Activated T-cell treated with anti-CD3 and anti-CD28 coated beads, Interleukin-2, amount 50 U/mL, for 24 hours (primary cell): ENCODE results near the gene YWHAB.
"Not testable (repeated sequence)": the region's sequence is repeated elsewhere in the genome, so short reads cannot be mapped to it uniquely, and the experiment has no call there.

Experiments used
- DNase-seq: peaks from one replicate; pipeline ENCODE4 v3.0.0-alpha.2; 2020
- H3K27ac Mint-ChIP-seq: 2 replicates; pipeline ENCODE4 v1.8.0; 2020; ENCODE audit warnings: mild to moderate bottlenecking, mixed read lengths
- H3K27me3 Mint-ChIP-seq: 2 replicates; pipeline ENCODE4 v1.8.0; 2020; ENCODE audit warnings: mixed read lengths
- H3K36me3 Mint-ChIP-seq: 2 replicates; pipeline ENCODE4 v1.8.0; 2020; ENCODE audit warnings: low read depth, mixed read lengths
- H3K4me1 Mint-ChIP-seq: 2 replicates; pipeline ENCODE4 v1.8.0; 2020; ENCODE audit warnings: low read depth, mixed read lengths
- H3K4me3 Mint-ChIP-seq: 2 replicates; pipeline ENCODE4 v1.8.0; 2020; ENCODE audit warnings: mild to moderate bottlenecking, moderate library complexity, mixed read lengths
- H3K9me3 Mint-ChIP-seq: 2 replicates; pipeline ENCODE4 v1.8.0; 2020; ENCODE audit warnings: mixed read lengths

Gene YWHAB

DNA sequence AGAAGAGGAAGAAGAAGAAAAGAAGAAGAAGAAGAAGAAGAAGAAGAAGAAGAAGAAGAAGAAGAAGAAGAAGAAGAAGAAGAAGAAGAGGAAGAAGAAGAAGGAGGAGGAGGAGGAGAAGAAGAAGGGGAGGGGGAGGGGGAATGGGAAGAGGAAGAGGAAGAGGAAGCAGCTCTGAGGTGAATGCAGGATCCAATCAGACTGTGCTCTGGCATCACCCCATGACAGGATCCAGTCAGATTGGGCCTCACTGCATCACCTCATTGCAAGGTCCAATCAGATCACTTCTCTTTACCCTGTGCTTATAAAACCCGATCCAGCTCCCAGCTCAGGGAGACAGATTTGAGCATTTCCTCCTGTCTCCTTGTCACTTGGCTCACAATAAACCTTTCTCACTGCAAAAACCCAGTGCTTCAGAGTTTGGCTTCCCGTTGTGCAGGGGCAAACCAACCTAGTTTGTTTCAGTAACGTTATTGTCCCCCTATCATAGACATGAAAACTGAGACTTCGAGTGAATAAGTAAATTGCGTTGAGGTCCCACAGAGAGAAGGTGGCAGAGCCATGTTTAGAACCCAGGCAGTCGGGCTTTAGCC is 28.6 kb upstream of the YWHAB start:
- no peaks in the 10 kb centered on the region for H3K27me3 Mint-ChIP-seq
- H3K36me3 Mint-ChIP-seq: no peaks in the 10 kb centered on the region
- DNase-seq: no peak
- peaks cover 9% of the 10 kb centered on the region for H3K4me1 Mint-ChIP-seq
- H3K9me3 Mint-ChIP-seq: no peaks in the 10 kb centered on the region
- no peak overlapping the region for H3K4me3 Mint-ChIP-seq
- H3K27ac Mint-ChIP-seq: peak overlapping the region; percentile 22

DNA sequence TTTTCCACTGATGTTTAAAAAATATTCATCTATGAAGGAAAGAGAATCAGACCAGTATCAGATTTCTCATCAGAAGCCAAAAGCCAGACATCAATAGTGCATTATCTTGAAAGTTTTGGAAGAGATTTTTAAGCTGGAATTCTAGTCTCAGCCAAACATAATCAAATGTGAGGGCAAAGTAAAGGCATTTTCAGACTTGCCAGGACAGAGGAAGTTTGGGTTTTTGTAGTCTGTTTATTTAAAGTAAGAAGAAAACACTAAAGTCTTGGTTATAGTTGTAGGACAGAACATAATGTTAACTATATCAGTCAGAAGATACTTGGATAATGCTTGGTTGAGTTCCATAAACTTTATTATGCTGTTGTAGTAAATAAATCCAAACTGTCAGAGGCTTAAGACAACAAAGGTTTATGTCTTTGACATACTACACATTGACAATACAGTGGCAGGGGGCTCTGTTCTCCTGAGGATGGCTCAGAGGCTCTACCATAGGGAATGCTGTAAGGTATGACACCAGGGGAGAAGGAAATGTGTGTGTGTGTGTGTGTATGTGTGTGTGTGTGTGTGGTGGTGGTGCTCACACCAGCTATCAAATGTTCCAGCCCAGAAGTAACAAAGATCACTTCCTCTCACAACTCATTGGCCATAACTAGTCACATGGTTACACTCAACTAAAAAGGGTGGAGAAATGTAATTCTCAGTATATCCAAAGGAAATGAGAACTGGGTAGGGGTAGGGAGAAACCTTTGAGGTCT is 26.7 kb upstream of the YWHAB start:
- H3K9me3 Mint-ChIP-seq: no peaks in the 10 kb centered on the region
- H3K4me3 Mint-ChIP-seq: no peak overlapping the region
- no peak for DNase-seq
- peaks cover 13% of the 10 kb centered on the region for H3K4me1 Mint-ChIP-seq
- H3K27ac Mint-ChIP-seq: no peak overlapping the region
- no peaks in the 10 kb centered on the region for H3K36me3 Mint-ChIP-seq
- H3K27me3 Mint-ChIP-seq: no peaks in the 10 kb centered on the region

DNA sequence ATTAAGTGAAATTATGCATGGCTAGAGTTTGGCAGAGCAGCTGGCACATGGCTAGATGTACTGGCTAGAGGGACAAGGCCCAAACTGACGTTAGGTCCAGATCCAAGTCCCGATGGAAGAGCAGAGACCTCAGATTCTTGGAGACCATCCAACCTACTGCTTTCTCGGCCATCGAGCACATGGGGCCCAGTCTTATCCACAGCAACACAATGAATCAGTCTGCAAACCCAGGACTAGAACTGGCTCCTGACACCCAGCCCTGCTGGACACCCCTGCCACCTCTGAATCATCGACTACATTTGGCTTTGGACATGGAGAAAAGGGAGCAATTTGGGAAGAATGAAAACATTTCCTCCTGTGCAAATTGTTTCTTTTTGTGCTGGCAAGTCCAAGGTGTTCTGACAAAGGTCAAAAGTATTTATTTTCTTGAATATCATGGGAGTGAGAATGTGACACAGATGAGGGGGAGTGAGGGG is 23.9 kb upstream of the YWHAB start:
- DNase-seq: no peak
- H3K9me3 Mint-ChIP-seq: no peaks in the 10 kb centered on the region
- H3K4me3 Mint-ChIP-seq: no peak overlapping the region
- no peak overlapping the region for H3K27ac Mint-ChIP-seq
- peaks cover 13% of the 10 kb centered on the region for H3K4me1 Mint-ChIP-seq
- no peaks in the 10 kb centered on the region for H3K27me3 Mint-ChIP-seq
- H3K36me3 Mint-ChIP-seq: no peaks in the 10 kb centered on the region

DNA sequence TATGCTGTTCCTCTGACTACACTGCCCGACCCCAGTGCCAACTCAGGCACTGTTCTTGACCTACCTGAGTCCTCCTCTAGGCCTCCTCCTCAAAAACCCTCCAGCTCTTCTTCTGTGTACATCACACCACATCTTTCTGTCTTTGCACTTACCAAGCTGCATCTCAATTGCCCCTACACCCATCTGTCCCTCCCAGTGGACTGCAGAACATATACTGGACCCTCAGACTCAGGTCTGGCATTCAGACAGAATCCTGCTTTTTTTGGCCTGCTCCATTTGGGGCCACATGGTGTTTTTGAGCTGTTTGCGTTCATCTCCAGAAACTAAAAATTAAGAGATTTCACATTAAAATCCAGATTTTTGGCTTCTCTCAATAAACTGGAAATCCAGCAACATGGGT is 23.2 kb upstream of the YWHAB start:
- Mint-ChIP-seq H3K27ac (no peak overlapping the region), H3K9me3 (no peaks in the 10 kb centered on the region), H3K4me1 (peaks cover 18% of the 10 kb centered on the region), H3K27me3 (peaks cover 2% of the 10 kb centered on the region), H3K36me3 (no peaks in the 10 kb centered on the region), H3K4me3 (no peak overlapping the region)
- DNase-seq: no peak

DNA sequence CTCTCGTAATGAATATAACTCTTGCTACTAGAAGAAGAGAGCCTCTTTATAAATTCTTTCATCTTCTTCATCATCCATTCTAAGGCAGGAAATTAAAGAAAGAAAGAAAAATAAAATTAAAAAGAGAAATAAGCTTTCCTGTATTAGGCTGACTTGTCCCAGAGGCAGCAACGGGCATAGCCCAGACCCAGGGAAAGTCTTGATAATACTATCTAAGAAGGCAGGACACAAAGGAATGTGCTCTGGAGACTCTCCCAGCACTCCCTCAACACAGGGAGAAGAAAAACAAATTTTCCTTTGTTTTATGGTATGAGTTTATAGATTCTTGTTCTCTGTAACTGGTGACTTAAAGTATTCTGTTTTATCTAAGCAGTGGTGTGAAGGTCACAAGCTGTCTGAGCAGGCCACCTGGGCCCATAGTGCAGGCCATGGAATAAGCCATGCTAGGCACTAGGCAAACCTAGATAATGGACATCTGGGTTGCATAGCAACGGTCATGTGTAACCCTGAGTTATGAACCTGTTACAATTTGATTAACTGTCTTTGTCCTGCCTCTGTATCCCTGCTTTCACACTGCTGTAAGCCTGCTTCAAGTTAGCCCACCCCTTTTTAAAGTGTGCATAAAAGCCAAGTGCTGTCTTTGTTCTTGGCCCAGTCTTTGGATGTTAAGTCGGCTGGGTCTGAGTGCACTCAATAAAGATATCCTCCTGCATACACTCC is 22.0 kb upstream of the YWHAB start:
- H3K27me3 Mint-ChIP-seq, H3K27ac Mint-ChIP-seq, H3K4me3 Mint-ChIP-seq, H3K9me3 Mint-ChIP-seq, DNase-seq, H3K36me3 Mint-ChIP-seq: not testable (repeated sequence)
- H3K4me1 Mint-ChIP-seq: peaks cover 21% of the 10 kb centered on the region

- H3K27ac Mint-ChIP-seq, H3K4me3 Mint-ChIP-seq, H3K36me3 Mint-ChIP-seq, DNase-seq, H3K27me3 Mint-ChIP-seq, H3K9me3 Mint-ChIP-seq: not testable (repeated sequence)
- H3K4me1 Mint-ChIP-seq: peaks cover 19% of the 10 kb centered on the region
Measured at GRCh38 chr20:44864493-44864892, 21.0 kb upstream of the YWHAB start.

DNA sequence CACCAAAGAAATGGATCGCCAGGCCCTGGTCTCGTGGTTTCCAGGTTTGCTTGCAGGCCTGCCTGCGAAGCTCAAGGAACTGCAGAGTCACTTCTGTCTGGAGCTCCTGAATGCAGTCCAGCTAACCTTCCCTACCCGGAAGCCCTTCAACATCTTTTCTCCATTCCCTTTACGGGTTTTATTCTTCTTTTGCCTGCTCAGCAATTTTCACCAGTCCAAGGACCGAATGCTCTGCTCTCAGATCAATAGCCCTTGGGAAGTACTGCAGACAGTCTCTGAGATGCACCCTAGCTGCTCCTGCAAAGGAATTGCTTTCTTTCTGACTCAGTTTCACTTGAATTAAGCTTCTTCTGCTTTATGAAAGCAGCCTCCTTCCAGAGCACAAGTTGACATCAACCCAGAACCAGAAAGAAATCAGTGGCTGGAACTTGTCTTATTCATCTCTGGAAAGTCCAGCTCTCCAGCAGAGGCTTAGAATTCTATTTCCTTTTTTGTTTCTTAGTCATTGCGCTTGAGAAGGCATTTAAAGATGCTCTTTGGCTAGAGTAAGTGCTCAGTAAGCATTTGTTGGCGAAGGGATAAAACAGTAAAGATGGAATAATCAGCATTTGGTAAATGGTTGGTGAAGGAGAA is 18.7 kb upstream of the YWHAB start:
- Mint-ChIP-seq H3K4me3 (peak overlapping the region; percentile 31), H3K27ac (peak overlapping the region; percentile 51), H3K9me3 (no peaks in the 10 kb centered on the region), H3K4me1 (peaks cover 14% of the 10 kb centered on the region), H3K36me3 (no peaks in the 10 kb centered on the region), H3K27me3 (peaks cover 9% of the 10 kb centered on the region)
- no peak for DNase-seq

DNA sequence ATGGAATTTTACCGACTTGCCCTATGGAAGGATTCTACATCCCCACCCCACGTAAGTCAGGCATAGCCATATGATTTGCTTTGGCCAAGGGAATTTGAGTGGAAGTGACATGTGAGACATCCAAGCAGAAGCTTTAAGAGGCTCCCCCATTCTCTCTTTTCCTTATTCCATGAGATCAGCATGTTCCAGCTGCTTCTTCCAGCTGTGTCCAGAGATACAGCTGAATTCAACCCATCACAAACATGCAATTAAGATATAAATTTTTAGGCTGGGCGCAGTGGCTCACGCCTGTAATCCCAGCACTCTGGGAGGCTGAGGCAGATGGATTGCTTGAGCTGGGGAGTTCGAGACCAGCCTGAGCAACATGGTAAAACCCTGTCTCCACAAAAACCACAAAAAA is 16.0 kb upstream of the YWHAB start:
- no peak overlapping the region for H3K27ac Mint-ChIP-seq
- H3K4me1 Mint-ChIP-seq: peaks cover 10% of the 10 kb centered on the region
- H3K4me3 Mint-ChIP-seq: no peak overlapping the region
- H3K36me3 Mint-ChIP-seq: no peaks in the 10 kb centered on the region
- H3K9me3 Mint-ChIP-seq: no peaks in the 10 kb centered on the region
- peaks cover 9% of the 10 kb centered on the region for H3K27me3 Mint-ChIP-seq
- no peak for DNase-seq

DNA sequence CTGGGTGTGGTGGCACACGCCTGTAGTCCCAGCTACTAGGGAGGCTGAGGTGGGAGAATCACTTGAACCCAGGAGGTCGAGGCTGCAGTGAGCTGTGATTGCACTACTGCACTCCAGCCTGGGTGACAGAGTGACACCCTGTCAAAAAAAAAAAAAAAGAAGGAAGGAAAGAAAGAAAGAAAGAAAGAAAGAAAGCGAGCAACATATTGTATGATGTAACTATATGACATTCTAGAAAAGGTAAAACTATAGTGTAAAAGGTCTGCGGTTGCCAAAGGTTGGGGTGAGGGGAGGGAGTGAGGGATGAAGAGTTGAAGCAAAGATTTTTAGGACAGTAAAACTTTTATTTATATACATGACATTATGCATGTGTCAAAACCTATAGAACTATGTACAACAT is 3.1 kb upstream of the YWHAB start:
- H3K27me3 Mint-ChIP-seq, H3K4me3 Mint-ChIP-seq, H3K9me3 Mint-ChIP-seq, DNase-seq: not testable (repeated sequence)
- peaks cover 16% of the 10 kb centered on the region for H3K36me3 Mint-ChIP-seq
- H3K4me1 Mint-ChIP-seq: peaks cover 47% of the 10 kb centered on the region
- peak overlapping the region; percentile 40 for H3K27ac Mint-ChIP-seq

DNA sequence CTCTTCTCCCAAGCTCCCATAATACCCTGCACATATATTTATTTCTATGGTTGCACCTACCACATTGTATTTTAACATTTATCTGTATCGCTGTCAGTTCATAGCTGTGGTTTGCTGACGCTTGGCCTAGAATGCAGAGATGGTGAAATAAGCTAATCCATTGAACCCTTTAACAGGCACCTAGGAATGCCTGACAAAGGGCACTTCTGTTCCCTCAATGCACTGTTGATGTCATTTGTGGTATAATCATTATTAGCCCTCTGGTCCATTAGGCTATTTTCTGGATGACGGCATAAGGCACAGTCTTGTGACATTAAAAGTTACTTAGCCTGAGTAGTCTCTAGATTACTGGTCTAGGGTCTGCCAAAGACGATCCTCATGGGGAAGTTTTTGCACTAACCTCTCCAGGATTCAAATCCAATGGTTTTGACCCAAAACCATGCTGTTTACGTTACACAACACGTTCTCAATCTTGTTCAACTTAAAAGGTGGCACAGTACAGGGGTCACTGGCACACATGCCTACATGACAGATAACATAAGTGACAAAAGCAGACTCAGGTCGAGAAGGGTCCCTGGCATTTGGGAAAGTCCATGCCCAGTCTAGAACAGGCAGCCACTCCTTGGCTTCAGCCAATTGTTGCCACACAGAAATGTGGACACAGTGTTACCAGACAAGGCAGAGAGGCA is 2.1 kb upstream of the YWHAB start:
- H3K27ac Mint-ChIP-seq: peak overlapping the region; percentile 96
- no peak overlapping the region for H3K4me3 Mint-ChIP-seq
- H3K9me3 Mint-ChIP-seq: no peaks in the 10 kb centered on the region
- peaks cover 55% of the 10 kb centered on the region for H3K4me1 Mint-ChIP-seq
- H3K36me3 Mint-ChIP-seq: peaks cover 25% of the 10 kb centered on the region
- DNase-seq: no peak
- no peaks in the 10 kb centered on the region for H3K27me3 Mint-ChIP-seq

- no peaks in the 10 kb centered on the region for H3K27me3 Mint-ChIP-seq
- no peaks in the 10 kb centered on the region for H3K9me3 Mint-ChIP-seq
- H3K4me3 Mint-ChIP-seq: peak overlapping the region; percentile 96
- DNase-seq: no peak
- peaks cover 65% of the 10 kb centered on the region for H3K4me1 Mint-ChIP-seq
- H3K27ac Mint-ChIP-seq: peak overlapping the region; percentile 96
- H3K36me3 Mint-ChIP-seq: peaks cover 41% of the 10 kb centered on the region
Measured at GRCh38 chr20:44884907-44885391, 556 bp upstream of the YWHAB start.

- DNase-seq: no peak
- Mint-ChIP-seq H3K27ac (peak overlapping the region; percentile 97), H3K4me3 (peak overlapping the region; percentile 96), H3K4me1 (peaks cover 71% of the 10 kb centered on the region), H3K27me3 (no peaks in the 10 kb centered on the region), H3K36me3 (peaks cover 51% of the 10 kb centered on the region), H3K9me3 (no peaks in the 10 kb centered on the region)
Measured at GRCh38 chr20:44886266-44886651, 754 bp downstream of the YWHAB start.

DNA sequence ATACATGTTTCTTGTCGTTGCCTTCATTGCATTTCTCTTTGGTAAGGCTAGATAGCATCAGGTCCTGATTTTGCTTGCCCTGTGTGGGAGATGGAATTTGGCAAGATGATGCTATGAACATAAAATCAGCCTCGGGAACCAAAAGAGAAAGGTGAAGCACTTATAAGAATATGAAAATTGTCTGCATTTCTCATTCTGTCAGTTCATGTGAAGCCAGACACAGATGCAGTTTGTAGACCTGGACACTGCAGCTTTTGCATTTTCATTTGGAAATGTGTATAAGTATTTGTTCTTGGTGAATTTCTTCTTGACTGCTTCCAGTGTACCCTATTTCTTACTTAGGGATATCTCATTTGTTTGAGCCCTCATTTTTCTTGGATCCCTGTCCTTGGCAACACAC is 1.3 kb downstream of the YWHAB start:
- Mint-ChIP-seq H3K36me3 (peaks cover 57% of the 10 kb centered on the region), H3K4me3 (peak overlapping the region; percentile 96), H3K27ac (peak overlapping the region; percentile 97), H3K27me3 (no peaks in the 10 kb centered on the region), H3K9me3 (no peaks in the 10 kb centered on the region), H3K4me1 (peaks cover 74% of the 10 kb centered on the region)
- no peak for DNase-seq

- Mint-ChIP-seq H3K27ac (peak overlapping the region; percentile 97), H3K4me1 (peaks cover 78% of the 10 kb centered on the region), H3K36me3 (peaks cover 63% of the 10 kb centered on the region), H3K9me3 (no peaks in the 10 kb centered on the region), H3K27me3 (no peaks in the 10 kb centered on the region), H3K4me3 (peak overlapping the region; percentile 96)
- no peak for DNase-seq
Measured at GRCh38 chr20:44887466-44887865, 2.0 kb downstream of the YWHAB start.
